Immature natural killer cell (primary cell): Measurements from ENCODE around the gene TTC7B. TPM values are rescaled to one million over a fixed set of nuclear protein-coding genes. Genes with fewer than 3 reads are reported as not detected.
A peak's percentile ranks its signal among the peaks of the same experiment; 100 is the strongest.

Experiments
- DNase-seq, 3 donors: peaks; one replicate each; pipeline ENCODE4 v3.0.0; 2022; ENCODE audit warnings: mixed read lengths in 1 of 3
- H3K27ac Mint-ChIP-seq, 6 donors: one replicate each; pipeline ENCODE4 v1.8.0; 2020; ENCODE audit warnings: mixed read lengths in 6 of 6, mild to moderate bottlenecking in 5 of 6, inconsistent platforms in 4 of 6, moderate library complexity in 3 of 6
- H3K27me3 Mint-ChIP-seq, 3 donors: one replicate each; pipeline ENCODE4 v1.8.0; 2020 to 2021; ENCODE audit warnings: low read depth in 3 of 3, mild to moderate bottlenecking in 3 of 3, mixed read lengths in 3 of 3, moderate library complexity in 3 of 3, inconsistent platforms in 1 of 3
- H3K36me3 Mint-ChIP-seq, 3 donors: one replicate each; pipeline ENCODE4 v1.8.0; 2020; ENCODE audit warnings: mixed read lengths in 3 of 3, inconsistent platforms in 2 of 3, mild to moderate bottlenecking in 2 of 3
- H3K4me1 Mint-ChIP-seq, 2 donors: one replicate each; pipeline ENCODE4 v1.8.0; 2020; ENCODE audit warnings: inconsistent platforms in 2 of 2, mild to moderate bottlenecking in 2 of 2, mixed read lengths in 2 of 2, moderate library complexity in 1 of 2
- H3K4me3 Mint-ChIP-seq, 5 donors: one replicate each; pipeline ENCODE4 v1.8.0; 2020; ENCODE audit warnings: mild to moderate bottlenecking in 5 of 5, mixed read lengths in 5 of 5, inconsistent platforms in 3 of 5, moderate library complexity in 3 of 5
- H3K9me3 Mint-ChIP-seq, 6 donors: one replicate each; pipeline ENCODE4 v1.8.0; 2020; ENCODE audit warnings: mild to moderate bottlenecking in 6 of 6, mixed read lengths in 6 of 6, inconsistent platforms in 4 of 6, moderate library complexity in 3 of 6
- polyA plus RNA-seq, 3 donors: library from polyadenylated mRNA; unstranded; fragments of 300-500 nt; fragmentation: Illumina TruSeq; gene quantifications; one replicate each; pipeline ENCODE4 v1.2.3, GENCODE V29; 2021

Gene TTC7B
- polyA plus RNA-seq, 3 donors from 2014 or later: 1.0 to 1.1 TPM; not detected in 1

DNA sequence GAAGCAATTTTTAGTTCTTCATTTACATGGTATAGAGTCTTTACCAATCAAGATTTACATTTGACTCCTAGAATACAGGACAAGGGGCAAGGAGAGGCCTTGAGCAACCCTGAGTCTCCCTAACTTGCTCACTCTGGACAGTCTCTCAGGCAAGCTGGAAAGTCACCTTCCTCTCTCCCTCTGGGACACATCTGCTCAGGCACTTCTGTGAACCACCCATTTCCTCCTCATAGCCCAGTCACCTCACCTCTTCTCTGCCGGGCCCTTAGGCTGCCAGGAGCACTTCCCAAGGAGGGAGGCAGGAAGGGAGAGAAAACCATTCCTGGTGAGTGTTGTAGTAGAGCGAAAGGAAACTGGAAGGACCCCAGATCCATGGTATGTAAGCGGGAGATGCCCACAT is 202.8 kb downstream of the TTC7B start:
- Mint-ChIP-seq H3K27ac (no peak overlapping the region), H3K9me3 (no peaks in the 10 kb centered on the region), H3K4me1 (no peaks in the 10 kb centered on the region), H3K36me3 (no peaks in the 10 kb centered on the region), H3K4me3 (no peak overlapping the region), H3K27me3 (peaks cover 0 to 6% (median 0%) of the 10 kb centered on the region in 3 donors)
- no peak for DNase-seq

DNA sequence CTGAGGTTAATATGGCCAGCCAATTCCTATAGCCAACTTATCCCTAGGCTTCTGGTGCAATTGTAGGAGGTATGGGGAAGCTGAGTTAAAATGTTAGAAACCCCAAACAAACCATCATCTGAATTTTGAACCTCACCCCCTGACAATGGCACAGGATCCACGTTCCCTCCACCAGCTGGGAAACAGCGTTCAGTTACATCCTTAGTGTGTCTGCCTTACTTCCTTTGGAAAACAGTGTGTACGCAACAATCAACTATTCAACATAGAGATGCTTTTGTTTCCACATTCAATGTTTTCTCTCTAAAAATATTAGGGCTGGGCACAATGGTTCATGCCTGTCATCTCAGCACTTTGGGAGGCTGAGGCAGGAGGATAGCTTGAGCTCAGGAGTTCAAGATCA is 203.4 kb downstream of the TTC7B start:
- H3K4me1 Mint-ChIP-seq: no peaks in the 10 kb centered on the region
- H3K9me3 Mint-ChIP-seq: no peaks in the 10 kb centered on the region
- no peak for DNase-seq
- no peaks in the 10 kb centered on the region for H3K36me3 Mint-ChIP-seq
- H3K27ac Mint-ChIP-seq: no peak overlapping the region
- peaks cover 0 to 6% (median 0%) of the 10 kb centered on the region in 3 donors for H3K27me3 Mint-ChIP-seq
- H3K4me3 Mint-ChIP-seq: no peak overlapping the region

DNA sequence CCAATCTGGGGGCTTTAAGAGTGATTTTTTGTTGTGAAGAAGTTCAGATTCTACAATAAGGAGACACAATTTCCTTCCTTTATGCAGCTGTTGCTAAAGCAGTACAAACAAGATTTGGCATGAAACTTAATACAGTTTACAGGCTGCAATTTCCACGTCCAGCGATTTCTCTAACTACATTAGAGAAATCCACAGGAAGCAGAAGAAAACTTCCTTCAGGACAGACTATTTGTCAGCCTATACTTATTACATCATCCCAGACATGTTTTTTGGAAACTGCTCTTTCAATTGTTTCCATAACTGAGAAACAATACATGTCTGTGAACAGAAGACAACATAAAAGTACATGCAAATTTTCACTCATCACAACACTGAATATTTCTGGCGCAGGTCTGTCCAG is 204.3 kb downstream of the TTC7B start:
- Mint-ChIP-seq H3K4me3 (no peak overlapping the region), H3K27me3 (peaks cover 0 to 6% (median 2%) of the 10 kb centered on the region in 3 donors), H3K27ac (no peak overlapping the region), H3K9me3 (no peaks in the 10 kb centered on the region), H3K4me1 (no peaks in the 10 kb centered on the region), H3K36me3 (no peaks in the 10 kb centered on the region)
- DNase-seq: no peak

DNA sequence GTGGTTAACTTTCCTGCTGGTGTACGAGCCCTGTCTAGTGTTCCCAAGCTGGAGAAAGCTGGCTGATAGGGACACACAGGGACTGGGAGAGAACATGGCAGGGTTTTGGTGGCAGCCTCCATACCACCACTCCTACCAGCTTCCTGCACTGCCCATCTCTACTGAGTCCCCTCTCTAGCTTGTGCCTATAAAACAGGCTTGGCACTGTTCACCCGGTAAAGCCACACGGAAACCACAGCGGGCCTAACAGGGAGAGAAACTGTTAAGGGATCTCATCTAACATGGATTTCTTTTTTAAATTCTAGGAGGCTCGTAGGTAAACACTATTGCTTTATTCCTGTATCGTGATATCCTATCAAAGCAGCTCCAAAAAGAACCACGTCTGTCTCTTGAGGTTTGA is 204.7 kb downstream of the TTC7B start:
- H3K36me3 Mint-ChIP-seq: no peaks in the 10 kb centered on the region
- no peaks in the 10 kb centered on the region for H3K9me3 Mint-ChIP-seq
- no peak overlapping the region for H3K27ac Mint-ChIP-seq
- H3K4me1 Mint-ChIP-seq: no peaks in the 10 kb centered on the region
- H3K4me3 Mint-ChIP-seq: no peak overlapping the region
- DNase-seq: no peak
- H3K27me3 Mint-ChIP-seq: peaks cover 0 to 6% (median 2%) of the 10 kb centered on the region in 3 donors

DNA sequence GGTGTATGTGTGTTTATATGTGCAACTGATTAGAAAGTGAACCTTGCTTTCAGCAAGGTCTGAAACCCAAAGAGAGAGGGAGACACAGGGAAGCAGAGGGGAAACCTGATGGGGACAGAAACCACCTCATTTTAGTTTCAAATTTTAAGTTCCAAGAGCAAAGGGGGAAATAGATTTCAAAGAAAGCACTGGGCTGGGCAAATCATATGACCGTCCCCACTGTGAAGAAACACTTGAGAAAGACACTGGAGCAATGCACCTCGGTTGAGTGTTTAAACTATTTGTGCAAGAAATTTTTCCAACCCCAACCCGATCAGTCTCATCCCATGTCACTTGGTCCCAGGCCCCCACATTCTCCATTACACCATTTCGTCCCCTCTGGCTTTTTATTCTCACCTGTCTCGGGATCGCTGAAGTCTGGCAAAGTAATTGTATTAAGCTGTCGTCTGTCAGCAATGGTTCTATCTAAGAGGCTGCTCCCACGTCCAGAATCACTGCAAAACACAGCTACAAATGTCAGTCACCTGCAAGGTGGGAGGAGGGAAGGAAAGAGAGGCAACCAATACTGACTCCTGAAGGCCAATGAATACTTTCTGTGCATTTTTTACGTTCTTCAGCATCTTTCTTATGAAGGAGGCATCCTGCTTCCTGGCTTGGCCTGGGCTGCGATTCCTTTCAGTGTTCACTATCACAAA is 205.7 kb downstream of the TTC7B start:
- Mint-ChIP-seq H3K36me3 (no peaks in the 10 kb centered on the region), H3K27me3 (peaks cover under 1 to 7% (median 2%) of the 10 kb centered on the region in 3 donors), H3K27ac (no peak overlapping the region), H3K9me3 (no peaks in the 10 kb centered on the region), H3K4me3 (no peak overlapping the region), H3K4me1 (no peaks in the 10 kb centered on the region)
- DNase-seq: no peak

DNA sequence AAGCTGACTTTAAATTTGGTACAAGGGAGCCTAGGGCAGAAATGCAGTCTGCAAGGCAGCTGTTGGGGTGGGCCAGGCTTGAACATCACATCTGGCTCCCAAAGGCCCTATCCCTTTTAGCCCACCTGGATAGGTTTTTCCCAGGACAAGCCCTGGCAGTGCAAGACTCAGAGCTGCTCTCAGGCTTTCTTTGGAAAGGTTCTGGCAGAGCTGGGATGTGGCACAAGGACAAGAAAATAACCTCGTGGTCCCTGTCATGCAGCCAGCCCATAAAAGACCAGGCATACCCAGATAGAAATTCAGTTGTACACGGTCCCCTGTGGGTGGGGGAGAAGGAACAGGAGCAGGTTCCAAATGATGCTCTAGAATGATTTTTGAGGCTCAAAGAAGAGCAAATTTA is 206.9 kb downstream of the TTC7B start:
- Mint-ChIP-seq H3K36me3 (no peaks in the 10 kb centered on the region), H3K4me3 (no peak overlapping the region), H3K4me1 (no peaks in the 10 kb centered on the region), H3K27me3 (peaks cover 2 to 10% (median 5%) of the 10 kb centered on the region in 3 donors), H3K9me3 (no peaks in the 10 kb centered on the region), H3K27ac (no peak overlapping the region)
- DNase-seq: no peak

DNA sequence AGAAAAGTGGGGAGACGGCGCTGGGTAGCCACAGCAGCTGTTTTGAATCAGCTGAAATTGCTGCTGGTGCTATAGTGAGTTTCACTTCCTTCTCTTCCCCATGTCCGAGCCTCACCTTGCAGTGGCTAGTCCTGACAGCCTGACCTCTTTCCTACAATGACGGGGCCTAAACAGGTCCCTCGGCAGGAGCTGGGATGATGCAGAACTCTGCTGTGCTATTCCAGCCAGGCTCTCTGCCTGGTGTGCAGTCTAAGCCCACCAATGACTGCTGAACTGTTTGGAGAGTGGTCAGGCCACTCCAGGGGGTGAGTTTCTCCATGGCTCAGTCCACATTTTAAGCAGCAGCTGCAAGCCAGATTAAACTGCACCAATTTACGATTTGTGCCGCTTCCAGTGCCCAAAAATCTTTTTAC is 207.3 kb downstream of the TTC7B start:
- Mint-ChIP-seq H3K36me3 (no peaks in the 10 kb centered on the region), H3K4me1 (no peaks in the 10 kb centered on the region), H3K27me3 (peaks cover 3 to 10% (median 5%) of the 10 kb centered on the region in 3 donors), H3K27ac (no peak overlapping the region), H3K4me3 (no peak overlapping the region), H3K9me3 (no peaks in the 10 kb centered on the region)
- DNase-seq: no peak

DNA sequence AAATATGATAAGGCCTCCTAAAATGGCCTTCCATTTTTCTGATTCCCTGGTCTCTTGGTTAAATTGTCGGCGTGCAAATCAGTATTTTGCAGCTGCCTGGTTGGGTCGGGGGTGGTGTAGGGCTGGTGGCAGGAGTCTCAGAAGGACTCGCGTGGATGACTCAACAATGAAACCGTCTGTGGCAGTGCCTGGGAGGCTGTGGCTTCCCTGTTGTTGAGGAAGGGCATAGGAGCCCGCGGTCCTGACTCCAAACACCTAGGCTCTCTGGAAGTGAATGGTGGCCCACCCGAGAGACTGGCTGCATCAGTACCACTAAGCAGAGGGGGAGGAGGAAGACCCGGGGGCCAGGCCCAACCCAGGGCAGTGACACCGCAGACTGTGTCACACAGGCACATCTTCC is 207.9 kb downstream of the TTC7B start:
- Mint-ChIP-seq H3K27me3 (peaks cover 5 to 10% (median 6%) of the 10 kb centered on the region in 3 donors), H3K27ac (no peak overlapping the region), H3K36me3 (no peaks in the 10 kb centered on the region), H3K4me1 (no peaks in the 10 kb centered on the region), H3K9me3 (no peaks in the 10 kb centered on the region), H3K4me3 (no peak overlapping the region)
- DNase-seq: no peak

DNA sequence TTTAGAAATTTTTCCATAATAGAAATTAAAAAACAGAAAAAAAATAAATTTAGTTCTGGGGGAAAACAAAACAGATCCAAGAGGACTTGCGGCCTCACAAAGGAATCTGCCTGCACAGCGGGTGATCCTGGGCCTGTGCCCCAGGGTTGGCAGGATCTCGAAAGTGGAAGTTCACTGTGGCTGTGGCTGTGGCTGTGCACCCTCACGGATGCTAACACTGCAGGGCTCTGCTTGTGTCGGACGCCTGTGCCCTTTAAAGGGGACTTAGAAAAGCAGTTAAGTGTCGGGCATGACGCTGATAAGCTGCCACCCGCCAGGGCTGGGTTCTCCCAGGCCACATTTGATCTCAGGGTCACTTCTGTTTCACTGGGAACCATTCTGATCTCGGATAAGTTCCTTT is 209.1 kb downstream of the TTC7B start:
- no peak for DNase-seq
- Mint-ChIP-seq H3K27ac (peak overlapping the region in 1 of 6 donors; percentile 55), H3K9me3 (no peaks in the 10 kb centered on the region), H3K27me3 (peaks cover 5 to 14% (median 6%) of the 10 kb centered on the region in 3 donors), H3K36me3 (no peaks in the 10 kb centered on the region), H3K4me3 (no peak overlapping the region), H3K4me1 (no peaks in the 10 kb centered on the region)

DNA sequence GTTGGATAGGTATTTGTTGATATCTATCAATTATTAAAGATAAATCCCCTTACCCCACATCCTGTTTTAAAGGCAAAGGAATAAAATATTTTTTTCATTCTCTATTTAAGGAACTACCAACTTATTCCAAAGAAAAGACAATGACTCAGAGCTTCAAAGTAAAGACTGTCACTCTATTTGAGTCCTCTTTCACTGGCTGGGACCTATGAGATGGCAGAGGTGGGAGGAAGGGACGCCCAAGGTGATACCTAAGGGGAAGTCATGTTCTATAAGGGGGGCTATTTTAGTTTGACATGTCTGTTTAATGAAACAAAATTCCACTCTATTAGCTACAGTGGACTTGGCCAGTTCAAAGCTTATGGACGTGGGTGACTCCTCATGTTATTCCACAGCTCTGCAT is 209.8 kb downstream of the TTC7B start:
- Mint-ChIP-seq H3K4me3 (no peak overlapping the region), H3K9me3 (no peaks in the 10 kb centered on the region), H3K4me1 (no peaks in the 10 kb centered on the region), H3K36me3 (no peaks in the 10 kb centered on the region), H3K27ac (no peak overlapping the region), H3K27me3 (peaks cover 5 to 18% (median 6%) of the 10 kb centered on the region in 3 donors)
- no peak for DNase-seq

DNA sequence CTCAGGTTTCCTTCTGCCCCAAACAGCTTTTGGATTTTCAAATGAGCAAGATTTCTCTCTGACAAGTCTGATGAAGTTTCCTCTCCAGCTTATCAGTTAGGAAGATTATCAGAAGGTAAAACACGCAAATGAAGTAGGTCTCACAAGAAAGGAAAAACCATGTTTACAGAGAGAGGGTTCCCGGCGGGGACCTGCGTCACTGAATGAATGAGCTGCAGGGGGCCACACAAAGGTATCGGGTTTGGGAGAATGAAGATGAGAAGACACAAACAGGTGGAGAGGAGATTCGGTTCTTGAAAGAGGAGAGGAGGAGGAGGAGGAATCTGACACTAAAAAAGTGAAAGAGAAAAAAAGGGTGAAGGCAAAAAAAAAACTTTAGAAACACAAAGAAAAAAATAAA is 210.8 kb downstream of the TTC7B start:
- DNase-seq: no peak
- no peaks in the 10 kb centered on the region for H3K4me1 Mint-ChIP-seq
- no peaks in the 10 kb centered on the region for H3K36me3 Mint-ChIP-seq
- no peaks in the 10 kb centered on the region for H3K9me3 Mint-ChIP-seq
- no peak overlapping the region for H3K27ac Mint-ChIP-seq
- peaks cover 6 to 18% (median 8%) of the 10 kb centered on the region in 3 donors for H3K27me3 Mint-ChIP-seq
- H3K4me3 Mint-ChIP-seq: no peak overlapping the region

DNA sequence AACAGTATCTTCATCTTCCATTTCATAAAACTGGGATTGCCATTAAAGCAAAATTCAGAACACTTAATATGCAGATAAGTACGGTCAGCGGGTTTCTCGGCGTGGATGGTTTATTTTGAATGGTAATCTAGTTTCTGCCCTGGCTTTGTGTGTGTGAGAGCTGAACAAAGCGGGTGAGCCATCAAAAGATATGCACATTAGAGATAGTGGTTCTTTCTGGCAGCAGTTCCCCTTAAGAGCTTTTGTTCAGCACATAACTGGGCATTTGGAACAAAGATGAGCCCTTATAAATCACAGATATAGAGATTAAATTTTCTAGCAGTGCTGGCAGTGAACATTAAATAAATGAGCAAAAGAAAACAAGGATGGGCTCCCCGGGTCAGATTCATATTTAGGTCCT is 211.9 kb downstream of the TTC7B start:
- no peak for DNase-seq
- no peaks in the 10 kb centered on the region for H3K4me1 Mint-ChIP-seq
- H3K4me3 Mint-ChIP-seq: no peak overlapping the region
- H3K27me3 Mint-ChIP-seq: peaks cover 6 to 12% (median 8%) of the 10 kb centered on the region in 3 donors
- no peak overlapping the region for H3K27ac Mint-ChIP-seq
- H3K36me3 Mint-ChIP-seq: no peaks in the 10 kb centered on the region
- no peaks in the 10 kb centered on the region for H3K9me3 Mint-ChIP-seq

DNA sequence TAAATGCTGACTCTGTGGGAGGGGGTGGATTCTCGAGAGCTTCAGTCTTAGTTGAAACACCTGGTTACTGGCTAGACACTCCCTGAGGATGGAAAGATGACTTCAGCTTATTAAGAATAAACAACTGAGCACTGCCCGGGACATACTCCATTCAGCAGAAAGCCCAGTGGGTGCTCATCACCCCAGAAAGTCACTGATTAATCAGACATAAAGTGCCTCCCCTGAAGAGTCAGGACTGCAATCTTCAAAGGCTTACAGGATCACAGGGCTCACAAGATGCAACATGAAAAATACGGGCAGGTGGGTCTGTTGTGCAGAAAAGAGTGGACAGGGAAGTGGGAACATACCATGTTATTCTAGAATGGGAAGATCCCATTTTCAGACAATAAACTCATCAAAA is 212.4 kb downstream of the TTC7B start:
- Mint-ChIP-seq H3K4me3 (no peak overlapping the region), H3K4me1 (no peaks in the 10 kb centered on the region), H3K9me3 (no peaks in the 10 kb centered on the region), H3K27ac (no peak overlapping the region), H3K36me3 (no peaks in the 10 kb centered on the region), H3K27me3 (peaks cover 7 to 15% (median 8%) of the 10 kb centered on the region in 3 donors)
- no peak for DNase-seq

DNA sequence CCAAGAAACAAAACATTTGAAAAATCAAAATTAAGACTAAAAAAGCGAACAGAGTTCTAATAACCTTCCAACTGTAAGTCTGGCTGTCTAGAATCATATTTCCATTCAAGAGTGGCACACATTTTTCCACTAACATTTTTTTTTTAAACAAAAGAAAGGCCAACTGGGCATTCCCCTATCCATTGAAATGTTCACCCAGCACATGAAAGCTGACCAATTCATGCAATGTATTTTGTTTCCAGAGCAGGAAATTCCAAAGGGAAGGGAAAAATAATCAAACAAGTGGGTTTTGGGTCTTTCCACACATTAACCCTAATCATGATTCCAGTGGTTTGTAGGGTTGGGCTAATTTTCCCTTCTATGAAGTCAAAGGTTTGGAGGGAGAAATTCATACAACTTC is 212.9 kb downstream of the TTC7B start:
- Mint-ChIP-seq H3K4me1 (no peaks in the 10 kb centered on the region), H3K36me3 (no peaks in the 10 kb centered on the region), H3K4me3 (no peak overlapping the region), H3K27me3 (peaks cover 8 to 15% (median 8%) of the 10 kb centered on the region in 3 donors), H3K27ac (no peak overlapping the region), H3K9me3 (no peaks in the 10 kb centered on the region)
- DNase-seq: no peak

DNA sequence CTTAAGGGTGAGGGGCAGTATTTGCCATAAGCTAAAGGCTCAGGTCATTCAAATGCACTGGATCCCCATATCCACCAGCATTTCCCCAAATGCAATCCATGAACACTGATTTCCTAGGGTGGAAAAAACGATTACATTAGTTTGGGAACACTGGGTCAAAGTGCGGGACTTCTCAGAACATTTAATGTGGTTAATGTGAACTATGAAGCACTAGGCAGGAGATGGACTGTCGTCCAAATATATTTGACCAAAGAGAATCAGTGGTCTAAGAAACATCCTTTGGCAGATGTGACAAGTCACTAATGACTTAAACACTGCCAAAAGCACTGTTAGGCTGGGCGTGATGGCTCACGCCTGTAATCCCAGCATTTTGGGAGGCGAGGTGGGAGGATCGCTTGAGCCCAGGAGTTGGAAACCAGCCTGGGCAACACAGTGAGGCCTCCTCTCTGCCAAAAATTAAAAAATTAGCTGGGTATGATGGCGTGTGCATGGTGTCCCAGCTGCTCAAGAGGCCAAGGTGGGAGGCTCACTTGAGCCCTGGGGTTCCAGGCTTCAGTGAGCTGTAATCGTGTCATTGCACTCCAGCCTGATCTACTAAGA is 214.0 kb downstream of the TTC7B start:
- Mint-ChIP-seq H3K27me3 (peaks cover 7 to 15% (median 8%) of the 10 kb centered on the region in 3 donors), H3K27ac (no peak overlapping the region), H3K4me3 (no peak overlapping the region), H3K36me3 (no peaks in the 10 kb centered on the region), H3K9me3 (no peaks in the 10 kb centered on the region), H3K4me1 (no peaks in the 10 kb centered on the region)
- no peak for DNase-seq
